Inferior parietal cortex (tissue), 1 donor: Measurements from ENCODE around the gene MANEAL.
"Not testable (repeated sequence)": the region's sequence is repeated elsewhere in the genome, so short reads cannot be mapped to it uniquely, and the experiment has no call there.

Experiments
- DNase-seq: peaks from one replicate; pipeline ENCODE4 v3.0.0-alpha.2; 2016; ENCODE audit errors: extremely low spot score

The MANEAL gene, protein sequence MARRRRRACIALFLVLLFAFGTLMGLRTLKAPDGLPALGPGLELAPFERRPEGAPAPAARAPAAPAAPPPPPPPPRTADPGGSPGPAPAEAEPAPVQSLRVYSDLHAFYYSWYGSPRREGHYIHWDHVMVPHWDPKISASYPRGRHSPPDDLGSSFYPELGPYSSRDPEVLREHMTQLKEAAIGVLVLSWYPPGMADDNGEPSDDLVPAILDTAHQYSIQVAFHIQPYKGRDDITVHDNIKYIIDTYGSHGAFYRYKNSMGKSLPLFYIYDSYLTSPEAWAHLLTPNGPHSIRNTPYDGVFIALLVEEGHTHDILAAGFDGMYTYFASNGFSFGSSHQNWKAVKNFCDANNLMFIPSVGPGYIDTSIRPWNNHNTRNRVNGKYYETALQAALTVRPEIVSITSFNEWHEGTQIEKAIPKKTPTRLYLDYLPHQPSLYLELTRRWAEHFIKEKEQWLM

GRCh38 chr1:37793773-37794371, at the start of gene MANEAL:
TSS of gene MANEAL (plus strand) at chr1:37793847. CDS start at chr1:37794183, 336 bp downstream.
- peak; percentile 30 for DNase-seq

GRCh38 chr1:37746806-37747205, 46.8 kb upstream of the MANEAL start:
- no peak for DNase-seq

- DNase-seq: no peak
Measured at GRCh38 chr1:37748565-37748964, 45.1 kb upstream of the MANEAL start.

DNA sequence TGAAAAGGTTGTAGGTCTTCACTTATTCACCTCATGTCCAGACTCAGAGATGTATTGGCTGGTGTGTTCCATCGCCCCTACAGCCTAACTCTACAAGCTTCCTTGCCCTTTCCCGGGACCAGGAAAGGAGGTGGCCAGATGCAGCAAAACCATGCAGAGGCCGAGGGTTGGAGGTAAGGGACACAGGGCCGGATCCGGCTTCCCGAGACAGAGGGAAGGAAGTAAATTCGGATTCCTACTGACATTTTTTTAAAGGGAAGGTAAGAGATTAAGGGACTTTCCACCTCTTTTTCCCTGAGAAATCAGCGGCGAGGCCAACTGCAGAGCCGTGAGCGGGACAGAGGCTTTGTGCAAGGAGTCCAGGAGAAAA, 41.4 kb upstream of the MANEAL start:
- DNase-seq: no peak

DNA sequence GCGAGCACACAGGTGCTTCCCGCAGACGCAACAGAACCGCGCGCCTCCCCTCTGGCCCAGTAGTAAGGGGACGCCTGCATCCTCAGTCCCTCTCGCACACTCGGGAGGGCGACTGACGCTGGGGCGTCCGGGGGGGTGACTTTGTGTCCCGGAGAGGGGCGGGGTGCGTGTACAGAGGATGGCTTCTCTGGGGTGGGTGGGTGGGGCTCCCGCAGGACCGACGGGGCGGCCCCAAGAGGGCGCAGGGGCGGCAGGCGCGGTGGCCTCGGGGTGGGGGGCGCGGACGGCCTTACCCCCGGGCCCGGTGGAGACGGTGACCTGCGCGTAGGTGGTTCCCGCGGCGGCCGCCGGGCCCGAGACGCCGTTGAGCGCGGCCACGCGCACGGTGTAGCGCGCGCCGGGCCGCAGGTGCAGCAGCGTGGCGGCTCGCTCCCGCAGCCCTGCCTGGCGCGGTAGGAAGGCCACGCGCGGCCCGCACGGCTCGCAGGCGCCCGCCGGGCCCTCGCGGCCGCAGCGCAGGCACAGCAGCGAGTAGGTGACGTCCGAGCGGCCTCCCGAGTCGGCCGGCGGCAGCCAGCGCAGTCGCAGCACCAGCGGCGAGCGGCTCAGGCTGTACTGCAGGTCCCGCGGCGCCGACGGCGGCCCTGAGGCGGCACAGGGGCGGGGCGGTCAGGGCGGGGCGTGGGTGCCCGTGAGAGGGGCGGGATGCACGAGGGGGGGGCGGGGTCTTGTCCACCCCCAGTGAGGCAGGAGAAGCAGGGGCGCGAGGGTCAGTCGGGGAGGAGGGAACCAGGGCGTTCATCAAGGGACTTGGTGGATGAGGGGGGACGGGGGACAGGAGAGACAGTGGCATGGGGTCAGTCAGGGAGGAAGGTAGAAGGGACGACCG, 40.8 kb upstream of the MANEAL start:
- DNase-seq: no peak

DNA sequence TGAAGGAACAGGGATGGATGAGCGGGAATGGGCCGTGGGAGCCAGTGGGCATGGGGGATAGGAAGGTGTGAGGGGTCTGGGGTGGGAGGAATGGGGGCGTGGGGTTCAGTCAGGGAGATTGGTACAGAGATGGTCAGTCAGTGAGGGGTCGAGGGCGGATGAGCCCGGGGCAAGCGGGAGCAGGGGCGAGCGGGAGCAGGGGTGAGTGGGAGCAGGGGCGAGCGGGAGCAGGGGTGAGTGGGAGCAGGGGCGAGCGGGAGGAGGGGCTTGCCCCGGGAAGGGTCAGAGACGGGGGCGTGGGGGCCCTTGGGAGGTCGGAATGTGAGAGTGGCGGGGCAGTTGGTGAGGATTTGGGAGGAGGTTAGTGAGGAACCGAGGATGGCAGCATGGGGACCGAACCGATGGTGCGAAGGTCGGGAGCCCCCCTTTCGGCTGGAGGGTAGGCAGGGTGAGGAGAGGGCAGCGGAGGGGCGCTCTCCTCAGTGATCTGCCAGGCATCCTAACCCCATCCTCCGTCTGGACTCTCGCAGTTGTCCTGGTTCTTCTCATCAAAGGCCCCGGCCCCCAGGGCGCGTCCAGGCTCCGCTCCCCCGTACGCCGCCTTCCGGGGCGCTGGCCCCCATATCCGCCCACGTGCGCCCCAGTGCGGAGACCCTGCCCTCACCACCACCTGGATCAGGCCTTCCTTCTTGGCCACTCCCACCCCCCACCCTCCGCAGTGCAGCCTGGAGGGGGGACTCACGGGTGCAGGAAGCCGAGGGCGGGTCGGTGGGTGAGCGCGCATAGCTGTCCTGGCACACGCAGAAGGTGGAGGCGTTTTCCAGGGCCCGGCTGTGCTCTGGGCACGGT, 40.0 kb upstream of the MANEAL start:
- no peak for DNase-seq

DNA sequence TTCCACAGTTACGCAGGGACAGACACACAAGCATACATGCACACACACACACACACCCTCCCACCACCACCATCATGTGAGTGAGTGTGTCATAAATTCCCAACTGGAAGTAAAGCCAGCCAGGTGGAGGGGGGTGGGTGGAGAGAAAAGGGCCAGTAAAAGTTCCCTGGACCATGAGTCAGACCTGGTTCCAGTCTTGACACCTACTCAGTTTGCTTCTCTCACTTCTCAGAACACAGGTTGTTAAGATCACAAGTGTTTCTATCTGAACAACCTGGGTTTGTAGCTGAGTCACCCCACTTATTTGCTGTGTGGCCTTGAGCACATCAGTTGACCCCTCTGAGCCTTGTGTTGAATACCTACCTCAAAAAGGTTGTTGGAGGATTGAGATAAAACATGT, 38.4 kb upstream of the MANEAL start:
- no peak for DNase-seq

DNA sequence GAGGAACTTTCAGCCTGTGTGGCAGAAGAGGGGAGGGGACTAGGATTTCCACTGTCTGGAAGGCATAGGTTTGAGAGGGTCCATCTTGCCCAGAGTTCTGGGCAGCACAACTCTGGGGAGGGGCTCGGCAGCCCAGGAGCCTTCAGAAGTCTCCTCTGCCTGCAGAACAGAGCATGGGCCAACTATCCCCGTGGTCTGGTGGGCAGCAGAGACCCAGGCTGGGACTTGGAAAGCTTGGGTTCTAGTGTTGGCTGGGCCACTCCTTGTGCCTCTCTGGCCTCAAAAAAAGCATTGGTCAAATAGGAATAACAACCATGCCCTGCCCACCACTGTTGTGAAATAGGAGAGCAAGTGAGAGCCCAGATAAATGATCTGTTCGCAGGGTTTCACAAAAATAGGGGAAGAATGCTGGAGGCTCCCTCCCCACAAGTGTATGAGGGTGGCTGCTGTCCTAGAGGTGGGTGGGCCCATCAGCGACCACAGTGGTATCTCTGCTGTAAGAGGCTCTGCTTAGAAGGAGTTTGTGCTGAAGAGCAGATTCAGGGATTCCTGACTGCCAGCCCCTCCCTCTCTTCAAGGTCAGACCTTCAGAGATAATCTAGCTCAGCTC, 37.6 kb upstream of the MANEAL start:
- no peak for DNase-seq

- no peak for DNase-seq
Measured at GRCh38 chr1:37759451-37759850, 34.2 kb upstream of the MANEAL start.

GRCh38 chr1:37761416-37762095, 32.1 kb upstream of the MANEAL start:
- DNase-seq: no peak

DNA sequence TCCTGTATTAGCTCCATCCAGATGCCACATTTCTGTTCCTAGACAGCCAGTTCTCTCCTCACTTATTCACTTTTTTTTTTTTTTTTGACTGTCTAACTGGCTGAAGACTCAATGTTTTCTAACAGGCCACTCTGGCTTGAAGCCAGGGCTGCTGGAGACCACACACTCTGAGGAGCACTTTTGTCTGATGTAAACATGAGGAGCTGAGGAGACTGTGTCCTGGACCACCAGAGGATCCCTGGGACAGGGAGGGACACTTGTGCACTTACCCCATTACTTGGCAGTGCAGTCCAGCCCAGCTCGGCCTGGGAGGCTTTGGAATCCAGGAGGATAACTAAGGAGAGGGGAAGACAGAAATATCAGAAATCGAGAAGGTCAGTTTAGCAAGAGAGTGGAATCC, 31.1 kb upstream of the MANEAL start:
- DNase-seq: no peak

- no peak for DNase-seq
Measured at GRCh38 chr1:37763791-37764413, 29.7 kb upstream of the MANEAL start.

DNA sequence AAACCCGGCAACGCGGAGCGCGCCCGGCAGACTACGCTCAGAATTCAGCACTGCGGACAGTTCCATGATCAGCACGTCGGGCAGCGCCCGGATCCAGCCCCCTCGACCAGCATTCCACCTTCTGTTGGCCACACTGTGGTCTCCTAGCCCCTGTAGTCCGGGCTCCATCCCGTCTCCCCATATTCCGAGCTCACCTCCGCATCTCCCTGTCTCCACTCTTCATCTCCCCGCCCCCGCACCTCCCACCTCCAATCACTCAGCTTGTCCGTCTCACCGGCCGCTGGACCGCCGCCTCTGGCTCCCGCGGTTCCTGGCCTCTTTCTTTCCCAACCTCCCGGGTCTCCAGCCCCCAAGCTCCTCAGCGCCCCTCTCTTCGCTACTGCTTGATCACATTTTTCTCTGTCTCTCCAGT, 29.2 kb upstream of the MANEAL start:
- no peak for DNase-seq

DNA sequence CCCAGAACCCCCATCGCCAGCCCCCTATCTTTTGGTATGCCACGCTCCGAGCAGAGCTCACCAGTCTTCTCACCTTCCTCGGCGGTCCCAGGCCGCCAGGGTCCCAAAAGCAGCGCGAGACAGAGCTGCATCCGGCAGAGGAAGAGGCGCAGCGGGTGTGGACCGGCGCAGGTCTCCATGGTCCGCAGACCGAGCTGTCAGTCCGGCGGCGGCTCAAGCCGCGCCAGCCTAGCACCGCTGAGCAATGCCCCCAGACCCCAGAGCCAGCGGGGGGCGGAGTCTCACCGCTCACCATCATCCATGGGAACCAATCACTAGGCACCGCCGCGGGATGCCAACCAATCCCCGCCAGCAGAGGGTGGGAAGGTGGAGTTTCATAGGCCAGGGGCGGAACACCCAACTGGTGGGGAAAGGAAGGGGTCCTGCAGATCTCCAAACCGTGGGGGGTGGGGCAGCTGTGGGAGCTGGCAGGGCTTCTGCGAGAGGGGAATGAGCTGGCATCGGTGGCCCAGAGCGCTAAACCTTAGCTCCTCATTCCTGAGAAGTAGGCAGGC, 28.7 kb upstream of the MANEAL start, which contains the start of gene EPHA10:
Gene EPHA10 (minus strand): TSS at position 233 of the 554 bp plus-strand sequence. CDS start 54 bp downstream, at position 179.
- peak; percentile 60 for DNase-seq

- DNase-seq: no peak
Measured at GRCh38 chr1:37765916-37766664, 27.6 kb upstream of the MANEAL start.

- DNase-seq: no peak
Measured at GRCh38 chr1:37767488-37767887, 26.2 kb upstream of the MANEAL start.

- not testable (repeated sequence) for DNase-seq
Measured at GRCh38 chr1:37771440-37771839, 22.2 kb upstream of the MANEAL start.

GRCh38 chr1:37776946-37777516, 16.6 kb upstream of the MANEAL start:
- no peak for DNase-seq
